GM23248 (cell line): ENCODE data around the gene IQGAP3.

Source experiments
- EZH2 ChIP-seq: fragments of 200-600 bp; sonication (generic); IDR thresholded peaks from 2 replicates; pipeline ENCODE4 v1.6.1; 2018; ENCODE audit warnings: antibody characterized with exemption, mild to moderate bottlenecking; ENCODE audit not compliant: insufficient read depth, poor library complexity, severe bottlenecking
- EZH2phosphoT487 ChIP-seq: fragments of 200-600 bp; sonication (generic); IDR thresholded peaks from 2 replicates; pipeline ENCODE4 v1.6.1; 2018; ENCODE audit warnings: antibody characterized with exemption, moderate library complexity, mild to moderate bottlenecking, low read depth; ENCODE audit not compliant: insufficient read depth

DNA sequence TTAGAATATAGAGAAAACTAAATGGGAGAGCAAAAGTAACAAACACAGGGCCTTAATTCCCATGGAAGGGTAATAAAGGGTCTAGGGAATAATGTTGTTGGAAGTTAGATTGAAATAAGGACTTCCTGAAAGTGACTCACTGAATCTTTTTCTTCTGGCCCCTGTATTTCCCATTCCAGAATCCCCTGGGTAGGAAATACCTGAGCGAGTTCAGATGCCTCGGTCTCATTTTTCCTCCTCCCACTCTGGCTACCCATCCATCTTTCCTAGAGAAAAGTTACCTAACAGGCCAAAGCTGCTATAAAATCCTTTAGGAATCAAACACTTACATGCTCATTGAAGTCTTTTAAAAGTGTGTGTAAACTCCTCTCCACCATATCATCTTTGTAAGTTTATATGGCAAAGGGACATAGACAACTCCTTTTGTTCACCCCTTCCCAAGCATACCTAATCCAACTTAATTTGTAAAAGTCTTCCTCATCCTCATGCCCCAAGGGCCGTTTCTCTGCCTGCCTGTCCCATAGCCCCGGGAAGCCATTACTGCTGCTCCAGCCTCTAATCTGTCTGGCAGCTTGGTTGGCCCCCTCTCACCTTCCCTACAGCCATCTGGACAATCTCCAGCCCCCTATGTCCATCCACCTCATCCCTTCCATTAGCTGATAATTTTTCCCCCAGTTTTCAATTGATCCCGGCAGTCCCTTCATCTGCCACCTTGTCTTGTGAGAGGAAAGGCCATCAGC is 68.5 kb downstream of the IQGAP3 start:
- TF ChIP-seq EZH2 (no peak), EZH2phosphoT487 (no peak)
